Ascending aorta (tissue), 2 donors: ENCODE data around the gene WDR45. TPM values are rescaled to one million over a fixed set of nuclear protein-coding genes. Genes with fewer than 3 reads are reported as not detected.

ENCODE experiments used
- DNase-seq, 2 donors: peaks; one replicate each; pipeline ENCODE4 v3.0.0-alpha.2; 2019; ENCODE audit warnings: low spot score in 2 of 2
- H3K27ac ChIP-seq, 2 donors: fragments of 200-600 bp; sonication (generic); one replicate each; pipeline ENCODE4 v1.5.1; 2016 to 2017; ENCODE audit warnings: mild to moderate bottlenecking in 1 of 2
- H3K27me3 ChIP-seq: fragments of 200-600 bp; sonication (generic); one replicate; pipeline ENCODE4 v1.5.1; 2017
- H3K36me3 ChIP-seq, 2 donors: fragments of 200-600 bp; sonication (generic); one replicate each; pipeline ENCODE4 v1.5.1; 2016
- H3K4me1 ChIP-seq, 2 donors: fragments of 200-600 bp; sonication (generic); one replicate each; pipeline ENCODE4 v1.5.1; 2016 to 2017; ENCODE audit warnings: mild to moderate bottlenecking in 1 of 2
- H3K4me3 ChIP-seq, 2 donors: fragments of 200-600 bp; sonication (generic); one replicate each; pipeline ENCODE4 v1.5.1; 2016 to 2017; ENCODE audit warnings: mild to moderate bottlenecking in 1 of 2
- H3K9me3 ChIP-seq, 2 donors: fragments of 200-600 bp; sonication (generic); one replicate each; pipeline ENCODE4 v1.5.1; 2016
- CTCF ChIP-seq, 3 experiments: fragments of 200-600 bp in 2 of 3; fragments of 450-650 bp in 1 of 3; sonication (generic) in 2 of 3; IDR thresholded peaks; one replicate each; pipeline ENCODE4 v1.5.1; 2016 to 2019; ENCODE audit warnings: antibody characterized with exemption in 3 of 3, mild to moderate bottlenecking in 1 of 3, moderate library complexity in 1 of 3
- intact Hi-C: fragments of 100-400 bp; cut with DNase I; formaldehyde crosslinking; loops from one replicate; pipeline ENCODE4 v1.15.1; 2023
- total RNA-seq: library from RNA; depleted of rRNA; stranded (reverse); fragments of >200 nt; gene quantifications from one replicate; pipeline ENCODE4 v1.1.0, GENCODE V29; 2016

WDR45 gene
- total RNA-seq, 1 donor from 2014 or later, result 169 TPM

DNA sequence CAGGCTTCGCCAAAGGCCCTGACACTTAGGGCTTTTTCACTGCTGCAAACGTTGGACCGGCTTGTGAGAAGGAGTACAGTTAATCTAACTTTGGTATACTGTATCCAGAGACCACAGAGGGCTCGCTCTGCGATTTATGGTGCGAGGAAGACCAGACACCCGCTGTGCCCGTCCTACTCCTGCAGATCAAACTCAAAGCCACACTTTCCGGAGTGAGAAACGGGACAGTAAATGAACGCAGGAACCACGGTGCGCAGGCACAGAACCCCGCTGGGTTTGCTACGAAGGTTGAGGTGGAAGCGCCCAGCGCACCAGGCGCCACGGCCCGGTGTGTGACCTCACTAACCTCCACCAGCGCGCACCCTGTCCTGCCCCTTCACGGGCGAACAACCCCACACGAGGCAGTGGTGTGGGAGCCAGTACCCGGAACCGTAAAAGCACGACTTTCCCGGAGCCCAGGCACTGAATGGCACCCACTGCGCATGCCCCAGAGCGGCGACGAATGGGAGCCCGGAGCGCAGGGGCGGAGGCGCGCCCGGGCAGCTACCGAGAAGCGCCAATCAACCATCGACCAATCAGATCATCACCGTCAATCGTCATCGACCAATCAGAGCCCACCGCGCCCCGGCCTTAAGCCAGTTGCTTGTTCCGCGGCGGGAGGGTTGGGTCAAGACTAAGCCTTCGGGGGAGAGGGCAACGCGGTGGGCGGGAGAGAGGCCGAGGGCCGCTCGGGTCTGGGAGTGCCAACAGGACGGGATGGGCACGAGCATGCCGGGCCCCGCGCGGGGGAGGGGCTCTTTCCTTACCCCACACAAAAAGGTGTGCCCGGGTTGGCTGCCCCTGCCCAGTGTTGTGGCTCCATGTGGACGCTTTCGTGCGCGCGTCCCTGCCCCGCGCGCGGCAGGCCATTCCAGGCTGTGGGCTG is 21.3 kb upstream of the WDR45 start:
- peak overlapping the region; percentile 63 to 65 for H3K27ac ChIP-seq
- no peaks in the 10 kb centered on the region for H3K9me3 ChIP-seq
- no peaks in the 10 kb centered on the region for H3K4me1 ChIP-seq
- DNase-seq, result peak; percentile 64 to 95
- peak overlapping the region; percentile 59 to 72 for H3K4me3 ChIP-seq
- TF ChIP-seq CTCF (IDR thresholded peaks at IDR 0.05), result no peak
- H3K36me3 ChIP-seq, result no peaks in the 10 kb centered on the region
- intact Hi-C loops, result loop anchor here (1.0 to 10.0 kb wide), 2 partner anchors 22 to 126 kb away; partner anchors contain the start of genes KCND1 and WDR45
- no peaks in the 10 kb centered on the region for H3K27me3 ChIP-seq

DNA sequence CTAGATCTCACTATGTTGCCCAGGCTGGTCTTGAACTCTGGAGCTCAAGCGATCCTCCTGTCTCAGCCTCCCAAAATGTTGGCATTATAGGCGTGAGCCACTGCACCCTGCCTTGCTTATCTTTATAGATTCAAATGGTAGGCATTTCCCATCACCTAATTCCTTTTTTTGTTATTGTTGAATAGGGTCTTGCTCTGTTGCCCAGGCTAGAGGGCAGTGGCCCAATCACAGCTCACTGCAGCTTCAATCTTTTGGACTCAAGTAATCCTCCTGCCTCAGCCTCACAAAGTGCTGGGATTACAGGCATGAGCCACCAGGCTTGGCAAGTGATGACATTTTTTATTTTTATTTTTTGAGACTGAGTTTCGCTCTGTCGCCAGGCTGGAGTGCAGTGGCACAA is 16.7 kb upstream of the WDR45 start:
- no peaks in the 10 kb centered on the region for H3K9me3 ChIP-seq
- no peak overlapping the region for H3K4me3 ChIP-seq
- H3K27ac ChIP-seq, result no peak overlapping the region
- H3K27me3 ChIP-seq, result no peaks in the 10 kb centered on the region
- no peaks in the 10 kb centered on the region for H3K36me3 ChIP-seq
- DNase-seq, result no peak
- no peaks in the 10 kb centered on the region for H3K4me1 ChIP-seq
- intact Hi-C loops, result no loop called here
- no peak for TF ChIP-seq CTCF (IDR thresholded peaks at IDR 0.05)

DNA sequence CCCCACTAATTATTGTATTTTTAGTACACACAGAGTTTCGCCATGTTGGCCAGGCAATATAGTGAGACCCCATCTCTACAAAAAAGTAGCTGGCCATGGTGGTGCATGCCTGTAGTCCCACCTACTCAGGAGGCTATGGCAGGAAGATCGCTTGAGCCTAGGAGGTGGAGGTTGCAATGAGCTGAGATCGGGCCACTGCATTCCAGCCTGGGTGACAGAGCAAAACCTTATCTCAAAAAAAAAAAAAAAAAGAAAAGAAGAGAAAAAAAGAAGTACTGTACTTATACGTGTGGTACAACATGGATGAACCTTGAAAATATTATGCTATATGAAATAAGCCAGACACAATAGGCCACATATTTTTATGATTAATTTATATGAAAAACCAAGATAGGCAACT is 9.9 kb upstream of the WDR45 start:
- no peak for DNase-seq
- Histone ChIP-seq H3K36me3 (no peaks in the 10 kb centered on the region), H3K4me3 (no peak overlapping the region), H3K9me3 (no peaks in the 10 kb centered on the region), H3K27me3 (no peaks in the 10 kb centered on the region), H3K4me1 (no peaks in the 10 kb centered on the region), H3K27ac (no peak overlapping the region)
- intact Hi-C loops, result no loop called here
- no peak for TF ChIP-seq CTCF (IDR thresholded peaks at IDR 0.05)

DNA sequence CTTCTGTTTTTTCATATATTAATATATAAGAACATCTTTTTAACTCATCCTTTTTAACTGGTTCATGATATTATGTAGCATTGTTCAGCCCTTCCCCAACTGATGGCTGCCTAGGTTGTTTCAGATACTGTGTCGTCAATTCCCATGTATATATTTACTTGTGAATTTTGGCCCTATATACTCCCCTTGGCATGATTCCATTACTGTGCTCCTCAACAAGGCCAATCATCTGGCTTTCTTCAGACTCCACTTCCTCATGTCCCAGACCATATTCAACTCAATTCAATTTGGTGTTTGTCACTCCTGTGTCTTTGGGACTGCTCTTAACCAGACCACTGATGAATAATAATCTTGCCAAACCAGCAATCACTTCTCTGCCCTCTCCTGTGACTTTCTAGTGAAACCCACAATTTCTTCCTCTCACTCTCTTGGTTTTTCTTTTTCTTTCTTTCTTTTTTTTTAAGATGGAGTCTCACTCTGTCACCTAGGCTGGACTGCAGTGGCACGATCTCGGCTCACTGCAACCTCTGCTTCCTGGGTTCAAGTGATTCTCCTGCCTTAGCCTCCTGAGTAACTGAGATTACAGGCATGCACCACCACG is 2.7 kb upstream of the WDR45 start:
- intact Hi-C loops, result no loop called here
- Histone ChIP-seq H3K36me3 (peaks cover 3 to 5% of the 10 kb centered on the region in 2 donors), H3K27ac (no peak overlapping the region), H3K9me3 (no peaks in the 10 kb centered on the region), H3K4me3 (no peak overlapping the region), H3K27me3 (no peaks in the 10 kb centered on the region), H3K4me1 (peaks cover 0 to 2% of the 10 kb centered on the region in 2 donors)
- DNase-seq, result no peak
- no peak for TF ChIP-seq CTCF (IDR thresholded peaks at IDR 0.05)

DNA sequence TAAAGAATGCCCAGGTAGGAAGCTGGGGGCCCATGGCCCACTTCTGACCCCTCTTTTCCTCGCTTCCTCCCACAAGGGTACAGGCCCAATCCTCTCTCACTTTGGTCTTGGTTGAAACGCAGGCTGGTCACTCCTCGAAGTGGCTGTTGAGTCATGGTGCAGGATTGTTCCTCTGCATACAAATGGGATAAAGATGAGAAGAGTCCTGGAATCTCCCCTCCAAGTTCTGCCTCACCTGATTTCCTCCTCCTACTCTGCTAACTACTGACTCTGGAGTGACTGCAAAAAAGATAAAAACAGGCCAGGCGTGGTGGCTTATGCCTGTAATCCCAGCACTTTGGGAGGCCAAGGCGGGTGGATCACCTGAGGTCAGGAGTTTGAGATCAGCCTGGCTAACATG is 1.7 kb downstream of the WDR45 start:
- intact Hi-C loops, result no loop called here
- Histone ChIP-seq H3K9me3 (no peaks in the 10 kb centered on the region), H3K4me3 (no peak overlapping the region), H3K27ac (no peak overlapping the region), H3K4me1 (peaks cover 0 to 2% of the 10 kb centered on the region in 2 donors), H3K36me3 (peaks cover 6 to 13% of the 10 kb centered on the region in 2 donors), H3K27me3 (no peaks in the 10 kb centered on the region)
- no peak for DNase-seq
- TF ChIP-seq CTCF (IDR thresholded peaks at IDR 0.05), result no peak
